ENCODE data around the gene CFAP68. TPM values are rescaled to one million over a fixed set of nuclear protein-coding genes. Genes with fewer than 3 reads are reported as not detected.
"Not testable (repeated sequence)": the region's sequence is repeated elsewhere in the genome, so short reads cannot be mapped to it uniquely, and the experiment has no call there.

The CFAP68 gene
- total RNA-seq, 1 donor from 2014 or later: 4.0 TPM

DNA sequence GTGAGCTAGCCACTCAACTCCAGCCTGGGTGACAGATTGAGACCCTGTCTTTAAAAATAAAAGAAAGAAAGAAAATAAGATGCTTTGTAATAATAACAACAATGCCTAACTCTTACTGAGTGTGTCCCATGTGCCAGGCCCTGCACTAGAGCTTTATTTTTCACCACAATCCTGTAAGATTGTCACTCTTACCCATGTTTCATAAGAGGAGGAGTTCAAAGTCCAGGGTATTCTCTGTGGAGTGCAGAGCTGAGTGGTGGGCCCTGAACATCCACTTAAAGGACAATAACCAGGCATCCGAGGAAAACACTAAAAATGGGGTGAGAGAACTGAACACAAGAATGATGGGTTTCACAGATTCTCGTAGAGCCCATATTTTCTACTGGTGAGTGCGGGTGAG is 38.4 kb downstream of the CFAP68 start:
- no peak for DNase-seq (ENCODE audit: low read depth in 2 of 2)

DNA sequence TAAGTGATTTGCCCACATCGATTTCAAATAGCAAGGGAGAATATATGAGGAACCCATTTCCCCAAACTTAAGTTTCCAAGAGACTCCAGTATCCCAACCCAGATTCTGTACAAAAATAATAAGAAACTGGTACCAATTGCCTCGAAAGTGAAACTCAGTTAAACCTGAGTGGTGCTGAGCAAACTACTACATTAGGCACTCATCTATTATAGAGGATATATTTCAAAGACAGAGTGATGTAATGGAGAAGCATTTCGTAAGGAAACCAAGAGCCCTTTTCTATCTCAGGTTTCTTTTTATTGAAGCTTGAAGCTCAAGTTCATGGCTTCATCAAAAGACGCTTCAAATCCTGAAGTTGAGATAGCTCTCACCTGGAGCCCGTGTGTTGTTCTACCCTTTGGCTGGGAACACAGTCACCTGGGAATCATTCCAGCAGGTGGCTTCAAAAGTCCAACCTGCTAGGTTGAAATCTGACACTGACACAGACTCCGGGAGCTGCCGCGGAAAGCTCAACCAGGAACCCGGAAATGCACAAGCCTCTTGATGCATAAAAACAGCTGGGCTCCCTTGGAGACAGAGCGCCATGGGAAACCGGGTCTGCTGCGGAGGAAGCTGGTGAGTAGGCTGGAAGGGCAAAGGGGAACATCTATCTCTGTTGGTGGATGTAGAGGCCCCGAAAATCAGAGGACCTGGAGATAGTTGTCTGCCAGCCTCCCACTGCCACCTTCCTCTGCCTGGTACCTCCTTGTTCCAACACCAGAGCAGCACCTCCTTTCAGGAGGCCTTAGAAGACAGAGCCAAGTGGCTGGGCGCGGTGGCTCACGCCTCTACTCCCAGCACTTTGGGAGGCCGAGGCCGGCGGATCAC is 39.3 kb downstream of the CFAP68 start, which contains the start of gene C11orf52:
Gene C11orf52 (plus strand): TSS at position 524 of the 867 bp plus-strand sequence. CDS start 60 bp downstream, at position 584.
- DNase-seq (ENCODE audit: low read depth in 2 of 2): peak; percentile 61 to 71

DNA sequence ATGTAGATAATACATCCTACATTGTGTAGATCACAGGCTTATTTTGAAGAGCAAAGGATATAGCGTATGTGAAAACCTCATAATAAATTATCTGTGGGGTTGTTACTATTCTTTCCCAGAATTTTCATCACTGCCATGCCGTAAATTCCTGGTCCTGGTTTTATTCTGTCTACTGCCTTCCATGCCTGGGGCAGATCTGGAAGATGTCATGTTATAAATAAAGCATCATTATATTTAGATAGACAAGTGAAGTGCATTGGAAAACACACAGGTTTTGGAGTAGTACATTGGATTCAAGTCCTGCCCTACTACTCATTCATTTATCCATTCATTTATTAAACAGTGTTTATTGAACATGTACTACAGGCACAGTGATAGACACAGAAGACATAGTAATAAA is 41.6 kb downstream of the CFAP68 start:
- DNase-seq (ENCODE audit: low read depth in 2 of 2): no peak

- DNase-seq (ENCODE audit: low read depth in 2 of 2): no peak
These were observed 42.3 kb downstream of the CFAP68 start for GRCh38 chr11:111921541-111922230.

DNA sequence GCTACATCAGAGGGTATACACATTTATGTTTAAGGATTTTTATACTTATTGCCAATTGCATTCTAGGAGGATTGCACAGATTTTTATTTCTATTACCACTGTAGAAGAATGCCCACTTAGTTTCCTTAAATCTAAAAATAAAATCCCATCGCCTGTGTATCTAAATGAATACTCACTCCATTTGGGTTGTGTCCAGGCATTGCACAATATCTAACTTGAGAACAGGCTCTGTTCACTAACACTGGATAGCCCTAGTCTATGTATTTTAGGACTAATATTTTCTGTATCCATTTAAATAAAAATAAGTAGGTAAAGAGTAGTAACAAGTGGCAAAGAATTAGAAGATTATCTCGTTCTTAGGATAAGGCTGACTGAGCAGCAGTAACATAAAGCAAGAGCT is 43.5 kb downstream of the CFAP68 start:
- peak; percentile 46 to 73 for DNase-seq (ENCODE audit: low read depth in 2 of 2)

GRCh38 chr11:111923351-111923788 is 44.0 kb downstream of the CFAP68 start:
- peak; percentile 28 to 36 for DNase-seq (ENCODE audit: low read depth in 2 of 2)

DNA sequence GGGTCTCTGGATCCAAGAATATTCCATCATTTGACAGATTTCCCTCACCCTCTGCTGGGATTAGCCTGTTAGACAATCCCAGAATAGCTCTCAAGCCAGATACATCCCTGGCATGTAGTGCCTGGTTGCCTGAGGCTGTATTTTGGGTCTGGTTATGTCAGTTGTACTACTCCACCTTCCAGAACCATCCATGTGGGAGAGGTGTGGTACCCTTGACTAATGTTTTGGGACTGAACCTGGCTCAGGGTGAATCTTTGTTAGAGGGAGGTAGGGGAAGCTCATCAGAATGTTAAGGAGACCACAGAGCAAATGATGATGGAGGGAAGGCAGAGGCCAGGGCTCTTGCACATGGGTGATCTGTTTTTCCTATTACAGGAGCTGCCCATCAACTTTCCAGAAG is 44.6 kb downstream of the CFAP68 start:
- no peak for DNase-seq (ENCODE audit: low read depth in 2 of 2)

DNA sequence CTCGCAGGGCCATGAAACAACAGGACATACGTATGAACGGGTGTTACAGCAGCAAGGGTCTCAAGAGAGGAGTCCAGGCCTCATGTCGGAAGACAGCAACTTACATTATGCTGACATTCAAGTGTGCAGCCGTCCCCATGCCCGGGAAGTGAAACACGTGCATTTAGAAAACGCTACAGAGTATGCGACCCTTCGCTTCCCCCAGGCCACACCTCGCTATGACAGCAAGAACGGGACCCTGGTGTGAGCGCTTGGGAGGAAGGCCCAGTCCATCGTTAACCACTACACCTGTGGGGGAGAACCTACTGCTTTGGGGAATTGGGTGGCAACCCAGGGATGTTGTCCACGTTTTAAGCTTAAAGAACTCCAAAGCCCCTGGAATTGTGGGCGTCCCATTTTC is 46.6 kb downstream of the CFAP68 start:
- no peak for DNase-seq (ENCODE audit: low read depth in 2 of 2)

- DNase-seq (ENCODE audit: low read depth in 2 of 2): peak; percentile 98
These were observed 47.4 kb downstream of the CFAP68 start for GRCh38 chr11:111926505-111927391.

- DNase-seq (ENCODE audit: low read depth in 2 of 2): no peak
These were observed 51.1 kb downstream of the CFAP68 start for GRCh38 chr11:111930472-111930871.

DNA sequence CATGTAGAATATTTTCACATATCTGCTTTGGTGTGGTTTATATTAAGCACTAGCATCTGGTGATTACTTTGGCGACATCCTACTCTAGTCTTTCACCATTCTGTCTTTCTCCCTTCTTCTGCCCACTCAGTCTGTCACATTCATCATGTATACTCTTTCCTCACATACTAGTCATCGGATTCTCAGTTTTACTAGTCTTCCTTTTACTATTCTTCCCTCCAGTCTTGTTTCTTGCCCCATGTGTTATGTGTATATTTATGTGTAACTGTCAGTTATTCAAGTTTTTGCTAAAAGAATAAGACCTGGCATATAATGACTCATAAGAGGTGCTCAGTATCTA is 53.2 kb downstream of the CFAP68 start:
- DNase-seq (ENCODE audit: low read depth in 2 of 2): no peak

DNA sequence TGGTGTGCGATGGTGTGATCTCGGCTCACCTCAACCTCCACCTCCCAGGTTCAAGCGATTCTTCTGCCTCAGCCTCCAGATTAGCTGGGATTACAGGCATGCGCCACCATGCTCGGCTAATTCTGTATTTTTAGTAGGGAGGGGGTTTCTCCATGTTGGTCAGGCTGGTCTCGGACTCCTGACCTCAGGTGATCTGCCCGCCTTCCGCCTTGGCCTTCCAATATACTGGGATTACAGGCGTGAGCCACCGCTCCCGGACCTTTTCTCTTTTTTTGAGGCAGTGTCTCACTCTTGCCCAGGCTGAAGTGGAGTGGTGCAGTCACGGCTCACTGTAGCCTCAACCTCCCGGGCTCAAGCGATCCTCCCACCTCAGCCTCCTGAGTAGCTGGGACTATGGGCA is 53.8 kb downstream of the CFAP68 start:
- DNase-seq (ENCODE audit: low read depth in 2 of 2): not testable (repeated sequence)

DNA sequence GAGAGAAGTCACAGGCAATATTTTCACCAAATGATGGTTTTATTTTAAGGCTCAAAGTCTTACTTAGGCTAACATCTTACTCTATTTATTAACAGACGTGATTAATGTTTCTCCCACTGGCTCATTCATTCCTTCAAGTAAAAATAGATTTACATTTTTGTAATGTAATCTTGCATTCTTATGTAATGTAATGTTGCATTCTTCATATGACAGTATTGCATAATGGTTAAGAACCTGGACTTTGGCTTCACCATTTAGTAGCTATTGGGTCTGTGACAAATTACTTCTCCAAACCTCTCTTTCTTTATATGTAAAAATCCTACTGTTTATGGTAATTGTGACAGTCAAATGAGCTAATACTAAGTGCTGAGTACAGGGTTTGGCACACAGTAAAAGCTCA is 54.5 kb downstream of the CFAP68 start:
- no peak for DNase-seq (ENCODE audit: low read depth in 2 of 2)

- DNase-seq (ENCODE audit: low read depth in 2 of 2): no peak
These were observed 55.0 kb downstream of the CFAP68 start for GRCh38 chr11:111934306-111934705.

Other genes starting within 250 kb of the CFAP68 start
- 26.6 and 32.5 TPM in 2 replicates for gene PPP2R1B, start 113.2 kb upstream of the CFAP68 start, total RNA-seq
- 20.3 and 21.4 TPM in 2 replicates for gene ALG9, start 8.0 kb upstream of the CFAP68 start, total RNA-seq
- 1.1 and 2.0 TPM in 2 replicates for gene FDXACB1, start 376 bp upstream of the CFAP68 start, total RNA-seq
- gene CRYAB, start 32.2 kb downstream of the CFAP68 start, total RNA-seq: 0.22 and 0.60 TPM in 2 replicates
- not detected in 2 replicates for gene HSPB2, start 33.2 kb downstream of the CFAP68 start, total RNA-seq
- gene C11orf52, start 39.4 kb downstream of the CFAP68 start, total RNA-seq: 0.65 TPM in 1 of 2 replicates, not detected in the other
- gene DIXDC1, start 57.8 kb downstream of the CFAP68 start, total RNA-seq: 2.4 and 7.6 TPM in 2 replicates
- gene DLAT, start 145.9 kb downstream of the CFAP68 start, total RNA-seq: 22.0 and 26.6 TPM in 2 replicates
- 0.40 and 0.87 TPM in 2 replicates for gene PIH1D2, start 194.5 kb downstream of the CFAP68 start, total RNA-seq
- gene NKAPD1, start 194.8 kb downstream of the CFAP68 start, total RNA-seq: 12.0 and 14.1 TPM in 2 replicates
- gene TIMM8B, start 207.2 kb downstream of the CFAP68 start, total RNA-seq: 98.1 and 115 TPM in 2 replicates
- 158 and 170 TPM in 2 replicates for gene SDHD, start 207.3 kb downstream of the CFAP68 start, total RNA-seq

Measured in lung microvascular endothelial cell (primary cell).